HepG2 (cell line): ENCODE data around the gene CDC42EP4. TPM values are rescaled to one million over a fixed set of nuclear protein-coding genes. Genes with fewer than 3 reads are reported as not detected.

Source experiments
- CREB1 ChIP-seq, 2 experiments: fragments of 450-650 bp in 1 of 2; IDR thresholded peaks; 2 replicates each; pipeline ENCODE4 v1.6.1; 2016 to 2017; ENCODE audit warnings: control low read depth in 1 of 2, mild to moderate bottlenecking in 1 of 2, missing compliant biosample characterization in 1 of 2, missing genetic modification characterization in 1 of 2
- DPF2 ChIP-seq: sonication (generic); formaldehyde crosslinking; IDR thresholded peaks from 2 replicates; pipeline ENCODE4 v1.4.0; 2020; ENCODE audit warnings: mild to moderate bottlenecking, low read depth, missing genetic modification reagents, borderline replicate concordance
- HMG20A ChIP-seq: IDR thresholded peaks from 2 replicates; pipeline ENCODE4 v1.6.1; 2016; ENCODE audit warnings: borderline replicate concordance
- NAIF1 ChIP-seq: sonication (generic); formaldehyde crosslinking; IDR thresholded peaks from 2 replicates; pipeline ENCODE4 v1.5.0; 2020; ENCODE audit warnings: mild to moderate bottlenecking, missing genetic modification reagents, borderline replicate concordance
- NFE2 ChIP-seq: sonication (generic); formaldehyde crosslinking; IDR thresholded peaks from 2 replicates; pipeline ENCODE4 v1.4.0; 2020; ENCODE audit warnings: missing genetic modification reagents
- PCBP2 ChIP-seq: fragments of 200-400 bp; formaldehyde crosslinking; optimal IDR thresholded peaks from 2 replicates; pipeline ENCODE3; 2018; ENCODE audit warnings: low read length, low read depth; ENCODE audit not compliant: poor library complexity, severe bottlenecking
- RORA ChIP-seq: sonication (generic); formaldehyde crosslinking; IDR thresholded peaks from 2 replicates; pipeline ENCODE4 v1.5.0; 2020; ENCODE audit warnings: mild to moderate bottlenecking, missing genetic modification reagents, moderate library complexity
- SAP130 ChIP-seq: IDR thresholded peaks from 2 replicates; pipeline ENCODE4 v1.6.1; 2016; ENCODE audit warnings: low read depth
- SNAI1 ChIP-seq: sonication (generic); formaldehyde crosslinking; IDR thresholded peaks from 2 replicates; pipeline ENCODE4 v1.5.0; 2020; ENCODE audit warnings: mild to moderate bottlenecking, missing genetic modification reagents, borderline replicate concordance
- TMF1 ChIP-seq: sonication (generic); formaldehyde crosslinking; IDR thresholded peaks from 2 replicates; pipeline ENCODE4 v1.8.1; 2022; ENCODE audit warnings: low read depth, missing genetic modification reagents
- ZNF331 ChIP-seq: sonication (generic); formaldehyde crosslinking; IDR thresholded peaks from 2 replicates; pipeline ENCODE4 v1.4.0; 2020; ENCODE audit warnings: missing genetic modification reagents
- ZNF644 ChIP-seq: IDR thresholded peaks from 2 replicates; pipeline ENCODE4 v1.6.1; 2016; ENCODE audit warnings: low read depth
- ZNF703 ChIP-seq: sonication (generic); formaldehyde crosslinking; IDR thresholded peaks from 2 replicates; pipeline ENCODE4 v1.5.1; 2020; ENCODE audit warnings: missing genetic modification reagents, mild to moderate bottlenecking, moderate library complexity, borderline replicate concordance
- polyA plus RNA-seq, 8 experiments: library from polyadenylated mRNA; depleted of rRNA in 3 of 8; stranded (reverse) in 7 of 8; unstranded in 1 of 8; fragments of >200 nt; fragmentation: Illumina TruSeq in 4 of 8; extraction: Trizol in 4 of 8; gene quantifications; 2 replicates each; pipeline versions ENCODE4 v1.2.1 to v1.2.3, GENCODE V29; 2011 to 2016; ENCODE audit warnings: low read depth in 4 of 8, missing spikeins in 1 of 8, mixed read lengths in 1 of 8; ENCODE audit not compliant: insufficient read depth in 1 of 8
- total RNA-seq, 5 experiments: library from RNA; depleted of rRNA; stranded (reverse); fragments of >200 nt; fragmentation: Illumina TruSeq; extraction: Trizol; gene quantifications; 2 replicates each; pipeline ENCODE4 v1.2.3, GENCODE V29; 2016; ENCODE audit warnings: low read depth in 1 of 5
- TF ChIP-seq, protein P1 (sequence below): sonication (generic); formaldehyde crosslinking; IDR thresholded peaks from 2 replicates; pipeline ENCODE4 v1.4.0; 2020; ENCODE audit warnings: low read depth, missing genetic modification reagents
- TF ChIP-seq, protein P2 (sequence below): sonication (generic); formaldehyde crosslinking; IDR thresholded peaks from 2 replicates; pipeline ENCODE4 v1.5.0; 2020; ENCODE audit warnings: mild to moderate bottlenecking, missing genetic modification reagents
- TF ChIP-seq, protein P3 (sequence below): sonication (generic); formaldehyde crosslinking; IDR thresholded peaks from 2 replicates; pipeline ENCODE4 v1.5.0; 2020; ENCODE audit warnings: mild to moderate bottlenecking, missing genetic modification reagents, moderate library complexity
- TF ChIP-seq, protein P4 (sequence below): sonication (generic); formaldehyde crosslinking; conservative IDR thresholded peaks from 2 replicates; pipeline ENCODE4 v1.4.0; 2020; ENCODE audit warnings: missing genetic modification reagents

CDC42EP4 gene
- total and polyA plus RNA-seq, 2 of the 13 experiments (the other 11 are each of a cell fraction or from before 2014, with no cell fraction given), result 19.0 to 54.0 TPM

DNA sequence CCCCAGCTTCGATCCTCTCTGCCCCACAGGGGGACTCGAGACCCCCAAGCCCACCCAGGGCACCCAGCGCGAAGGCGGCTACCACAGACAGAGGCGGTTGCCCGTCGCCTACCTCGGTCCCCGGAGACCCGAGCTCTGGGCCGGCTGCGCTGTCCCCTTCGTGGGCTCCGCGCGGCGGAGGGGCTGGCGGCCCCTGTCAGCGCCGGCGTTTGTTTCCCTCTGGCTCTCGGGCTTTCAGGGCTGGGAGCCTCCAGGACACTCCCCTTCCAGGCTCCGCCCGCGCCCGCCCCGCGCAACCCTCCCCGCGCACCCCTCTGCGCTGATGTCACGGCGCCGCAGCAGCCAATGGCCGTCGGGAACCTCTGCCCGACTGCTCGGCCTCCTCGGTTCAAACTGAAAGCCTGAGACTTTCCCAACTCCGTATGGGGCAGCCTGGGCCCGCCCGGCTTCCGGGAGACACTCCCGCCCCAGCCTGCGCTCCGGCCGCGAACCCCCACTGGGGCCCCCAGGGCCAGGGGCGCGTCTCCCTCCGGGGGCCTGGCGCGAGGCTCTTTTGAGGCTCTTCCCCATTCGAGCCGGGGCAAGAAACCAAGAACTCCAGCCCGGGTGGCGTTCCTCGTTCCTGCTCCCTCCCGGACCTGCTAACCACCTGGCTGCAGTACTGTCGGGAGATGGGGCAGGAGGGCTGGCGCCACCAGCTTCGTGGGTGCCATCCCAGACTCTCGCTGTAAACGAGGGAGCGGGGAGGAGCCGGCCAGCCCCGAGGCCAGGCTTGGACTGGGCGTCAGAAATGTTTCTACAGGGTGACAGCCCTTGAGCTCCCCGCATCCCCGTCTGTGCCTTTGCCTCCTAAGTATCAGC, at the start of gene CDC42EP4 (continued):
- TF ChIP-seq, protein P1, sequence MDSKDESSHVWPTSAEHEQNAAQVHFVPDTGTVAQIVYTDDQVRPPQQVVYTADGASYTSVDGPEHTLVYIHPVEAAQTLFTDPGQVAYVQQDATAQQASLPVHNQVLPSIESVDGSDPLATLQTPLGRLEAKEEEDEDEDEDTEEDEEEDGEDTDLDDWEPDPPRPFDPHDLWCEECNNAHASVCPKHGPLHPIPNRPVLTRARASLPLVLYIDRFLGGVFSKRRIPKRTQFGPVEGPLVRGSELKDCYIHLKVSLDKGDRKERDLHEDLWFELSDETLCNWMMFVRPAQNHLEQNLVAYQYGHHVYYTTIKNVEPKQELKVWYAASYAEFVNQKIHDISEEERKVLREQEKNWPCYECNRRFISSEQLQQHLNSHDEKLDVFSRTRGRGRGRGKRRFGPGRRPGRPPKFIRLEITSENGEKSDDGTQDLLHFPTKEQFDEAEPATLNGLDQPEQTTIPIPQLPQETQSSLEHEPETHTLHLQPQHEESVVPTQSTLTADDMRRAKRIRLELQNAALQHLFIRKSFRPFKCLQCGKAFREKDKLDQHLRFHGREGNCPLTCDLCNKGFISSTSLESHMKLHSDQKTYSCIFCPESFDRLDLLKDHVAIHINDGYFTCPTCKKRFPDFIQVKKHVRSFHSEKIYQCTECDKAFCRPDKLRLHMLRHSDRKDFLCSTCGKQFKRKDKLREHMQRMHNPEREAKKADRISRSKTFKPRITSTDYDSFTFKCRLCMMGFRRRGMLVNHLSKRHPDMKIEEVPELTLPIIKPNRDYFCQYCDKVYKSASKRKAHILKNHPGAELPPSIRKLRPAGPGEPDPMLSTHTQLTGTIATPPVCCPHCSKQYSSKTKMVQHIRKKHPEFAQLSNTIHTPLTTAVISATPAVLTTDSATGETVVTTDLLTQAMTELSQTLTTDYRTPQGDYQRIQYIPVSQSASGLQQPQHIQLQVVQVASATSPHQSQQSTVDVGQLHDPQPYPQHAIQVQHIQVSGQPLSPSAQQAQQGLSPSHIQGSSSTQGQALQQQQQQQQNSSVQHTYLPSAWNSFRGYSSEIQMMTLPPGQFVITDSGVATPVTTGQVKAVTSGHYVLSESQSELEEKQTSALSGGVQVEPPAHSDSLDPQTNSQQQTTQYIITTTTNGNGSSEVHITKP (CRISPR knock-in tag), result 0 out of 2 replicates have a peak, but pooled peaks have one; percentile 19
- TF ChIP-seq SAP130 (CRISPR knock-in tag) (peak; percentile 94), NFE2 (CRISPR knock-in tag) (no peak), ZNF331 (CRISPR knock-in tag) (peak; percentile 56), CREB1 (IDR thresholded peaks at IDR 0.05) (peak; percentile 76), CREB1 (CRISPR knock-in tag; IDR thresholded peaks at IDR 0.05) (peak; percentile 84), DPF2 (CRISPR knock-in tag) (no peak), NAIF1 (CRISPR knock-in tag) (peak; percentile 59; the same call in 1 of the 2 replicates), PCBP2 (no peak), ZNF644 (no peak), HMG20A (CRISPR knock-in tag) (no peak), RORA (CRISPR knock-in tag) (no peak), SNAI1 (CRISPR knock-in tag) (0 out of 2 replicates have a peak, but pooled peaks have one; percentile 4), TMF1 (CRISPR knock-in tag) (no peak), ZNF703 (CRISPR knock-in tag) (peak; percentile 84)
- TF ChIP-seq, protein P2, sequence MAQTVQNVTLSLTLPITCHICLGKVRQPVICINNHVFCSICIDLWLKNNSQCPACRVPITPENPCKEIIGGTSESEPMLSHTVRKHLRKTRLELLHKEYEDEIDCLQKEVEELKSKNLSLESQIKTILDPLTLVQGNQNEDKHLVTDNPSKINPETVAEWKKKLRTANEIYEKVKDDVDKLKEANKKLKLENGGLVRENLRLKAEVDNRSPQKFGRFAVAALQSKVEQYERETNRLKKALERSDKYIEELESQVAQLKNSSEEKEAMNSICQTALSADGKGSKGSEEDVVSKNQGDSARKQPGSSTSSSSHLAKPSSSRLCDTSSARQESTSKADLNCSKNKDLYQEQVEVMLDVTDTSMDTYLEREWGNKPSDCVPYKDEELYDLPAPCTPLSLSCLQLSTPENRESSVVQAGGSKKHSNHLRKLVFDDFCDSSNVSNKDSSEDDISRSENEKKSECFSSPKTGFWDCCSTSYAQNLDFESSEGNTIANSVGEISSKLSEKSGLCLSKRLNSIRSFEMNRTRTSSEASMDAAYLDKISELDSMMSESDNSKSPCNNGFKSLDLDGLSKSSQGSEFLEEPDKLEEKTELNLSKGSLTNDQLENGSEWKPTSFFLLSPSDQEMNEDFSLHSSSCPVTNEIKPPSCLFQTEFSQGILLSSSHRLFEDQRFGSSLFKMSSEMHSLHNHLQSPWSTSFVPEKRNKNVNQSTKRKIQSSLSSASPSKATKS (CRISPR knock-in tag), result no peak
- TF ChIP-seq, protein P3, sequence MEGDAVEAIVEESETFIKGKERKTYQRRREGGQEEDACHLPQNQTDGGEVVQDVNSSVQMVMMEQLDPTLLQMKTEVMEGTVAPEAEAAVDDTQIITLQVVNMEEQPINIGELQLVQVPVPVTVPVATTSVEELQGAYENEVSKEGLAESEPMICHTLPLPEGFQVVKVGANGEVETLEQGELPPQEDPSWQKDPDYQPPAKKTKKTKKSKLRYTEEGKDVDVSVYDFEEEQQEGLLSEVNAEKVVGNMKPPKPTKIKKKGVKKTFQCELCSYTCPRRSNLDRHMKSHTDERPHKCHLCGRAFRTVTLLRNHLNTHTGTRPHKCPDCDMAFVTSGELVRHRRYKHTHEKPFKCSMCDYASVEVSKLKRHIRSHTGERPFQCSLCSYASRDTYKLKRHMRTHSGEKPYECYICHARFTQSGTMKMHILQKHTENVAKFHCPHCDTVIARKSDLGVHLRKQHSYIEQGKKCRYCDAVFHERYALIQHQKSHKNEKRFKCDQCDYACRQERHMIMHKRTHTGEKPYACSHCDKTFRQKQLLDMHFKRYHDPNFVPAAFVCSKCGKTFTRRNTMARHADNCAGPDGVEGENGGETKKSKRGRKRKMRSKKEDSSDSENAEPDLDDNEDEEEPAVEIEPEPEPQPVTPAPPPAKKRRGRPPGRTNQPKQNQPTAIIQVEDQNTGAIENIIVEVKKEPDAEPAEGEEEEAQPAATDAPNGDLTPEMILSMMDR, result 0 out of 2 replicates have a peak, but pooled peaks have one; percentile 12
- TF ChIP-seq, protein P4, sequence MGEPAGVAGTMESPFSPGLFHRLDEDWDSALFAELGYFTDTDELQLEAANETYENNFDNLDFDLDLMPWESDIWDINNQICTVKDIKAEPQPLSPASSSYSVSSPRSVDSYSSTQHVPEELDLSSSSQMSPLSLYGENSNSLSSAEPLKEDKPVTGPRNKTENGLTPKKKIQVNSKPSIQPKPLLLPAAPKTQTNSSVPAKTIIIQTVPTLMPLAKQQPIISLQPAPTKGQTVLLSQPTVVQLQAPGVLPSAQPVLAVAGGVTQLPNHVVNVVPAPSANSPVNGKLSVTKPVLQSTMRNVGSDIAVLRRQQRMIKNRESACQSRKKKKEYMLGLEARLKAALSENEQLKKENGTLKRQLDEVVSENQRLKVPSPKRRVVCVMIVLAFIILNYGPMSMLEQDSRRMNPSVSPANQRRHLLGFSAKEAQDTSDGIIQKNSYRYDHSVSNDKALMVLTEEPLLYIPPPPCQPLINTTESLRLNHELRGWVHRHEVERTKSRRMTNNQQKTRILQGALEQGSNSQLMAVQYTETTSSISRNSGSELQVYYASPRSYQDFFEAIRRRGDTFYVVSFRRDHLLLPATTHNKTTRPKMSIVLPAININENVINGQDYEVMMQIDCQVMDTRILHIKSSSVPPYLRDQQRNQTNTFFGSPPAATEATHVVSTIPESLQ (CRISPR knock-in tag), result no peak
